Stomach (tissue), 9 donors: ENCODE measurements around the gene NRN1L. TPM values are rescaled to one million over a fixed set of nuclear protein-coding genes. Genes with fewer than 3 reads are reported as not detected.

Source experiments
- DNase-seq, 2 donors: peaks; one replicate each; pipeline versions ENCODE4 v3.0.0 to v3.0.0-alpha.2; 2013 to 2019
- H3K27ac ChIP-seq, 5 donors: fragments of 200-600 bp in 4 of 5; sonication (generic) in 4 of 5; one replicate each; pipeline ENCODE4 v1.5.1; 2013 to 2019; ENCODE audit warnings: mild to moderate bottlenecking in 1 of 5, moderate library complexity in 1 of 5
- H3K27me3 ChIP-seq, 3 donors: fragments of 200-600 bp; sonication (generic); one replicate each; pipeline ENCODE4 v1.5.1; 2017 to 2019; ENCODE audit warnings: mixed run types in 1 of 3
- H3K36me3 ChIP-seq, 4 donors: fragments of 200-600 bp; sonication (generic); 1 replicate in 3 of 4; 2 replicates in 1 of 4; pipeline ENCODE4 v1.5.1; 2016 to 2019
- H3K4me1 ChIP-seq, 4 donors: fragments of 200-600 bp; sonication (generic); one replicate each; pipeline ENCODE4 v1.5.1; 2016 to 2019
- H3K4me3 ChIP-seq, 4 donors: fragments of 200-600 bp; sonication (generic) in 3 of 4; one replicate each; pipeline ENCODE4 v1.5.1; 2016 to 2019; ENCODE audit warnings: mild to moderate bottlenecking in 1 of 4
- H3K9me3 ChIP-seq, 4 donors: fragments of 200-600 bp; sonication (generic); one replicate each; pipeline ENCODE4 v1.5.1; 2016 to 2019
- EP300 ChIP-seq: sonication (generic); formaldehyde crosslinking; IDR thresholded peaks from one replicate; pipeline ENCODE4 v1.6.1; 2017; ENCODE audit warnings: antibody characterized with exemption
- POLR2A ChIP-seq, 4 donors: fragments of 450-650 bp; IDR thresholded peaks; one replicate each; pipeline ENCODE4 v1.6.1; 2016; ENCODE audit warnings: antibody characterized with exemption in 4 of 4, control low read depth in 2 of 4, mild to moderate bottlenecking in 1 of 4, moderate library complexity in 1 of 4
- POLR2AphosphoS5 ChIP-seq, 3 donors: sonication (generic); formaldehyde crosslinking; IDR thresholded peaks; one replicate each; pipeline ENCODE4 v1.6.1; 2016; ENCODE audit warnings: antibody characterized with exemption in 3 of 3
- WGBS, 5 donors: extraction: QIAGEN DNeasy Blood & Tissue Kit in 3 of 5; methylation state at CpG; one replicate each; pipeline versions ENCODE4 v1.1.5 to v1.1.7; 2013 to 2018; 5-methylcytosine and 5-hydroxymethylcytosine counted together
- intact Hi-C: fragments of 100-400 bp; cut with DNase I; formaldehyde crosslinking; loops from one replicate; pipeline ENCODE4 v1.15.1; 2023; ENCODE audit warnings: low total_unique reads
- polyA plus RNA-seq, 3 donors: library from polyadenylated mRNA; stranded (reverse); fragments of 200-250 nt; gene quantifications; one replicate each; pipeline ENCODE4 v1.2.3, GENCODE V29; 2013
- total RNA-seq, 5 donors: library from RNA; depleted of rRNA; stranded (reverse); fragments of >200 nt; gene quantifications; one replicate each; pipeline versions ENCODE4 v1.1.0 to v1.2.3, GENCODE V29; 2014 to 2016
- TF ChIP-seq, protein P1 (sequence below), 7 experiments: fragments of 450-650 bp in 4 of 7; fragments of 200-600 bp in 3 of 7; sonication (generic) in 3 of 7; IDR thresholded peaks; one replicate each; pipeline ENCODE4 v1.5.1; 2016 to 2019; ENCODE audit warnings: antibody characterized with exemption in 7 of 7, control low read depth in 2 of 7, mild to moderate bottlenecking in 1 of 7
- donor health status: healthy with polysubstance abuse.
- donor health status: Bipolar disorder and iron deficiency.
- donor health status: healthy.

NRN1L gene
- total and polyA plus RNA-seq, 8 donors: 2.0 to 2.7 TPM; not detected in 6

GRCh38 chr16:67845291-67846062, 39.2 kb upstream of the NRN1L start:
- intact Hi-C loops: no loop called here
- Histone ChIP-seq H3K4me1 (peaks cover 41 to 71% (median 68%) of the 10 kb centered on the region in 4 donors), H3K27ac (peak overlapping the region; percentile 22 to 100 (median 97)), H3K36me3 (peaks cover 0 to 3% (median 0%) of the 10 kb centered on the region in 4 donors), H3K27me3 (no peaks in the 10 kb centered on the region), H3K9me3 (no peaks in the 10 kb centered on the region), H3K4me3 (peak overlapping the region; percentile 86 to 100 (median 99))
- peak in 1 of 2 donors; percentile 24 for DNase-seq
- 51 to 63% (median 61%) methylated on average over 5 of the region's 5 CpGs for WGBS, 5 donors
- TF ChIP-seq, protein P1, sequence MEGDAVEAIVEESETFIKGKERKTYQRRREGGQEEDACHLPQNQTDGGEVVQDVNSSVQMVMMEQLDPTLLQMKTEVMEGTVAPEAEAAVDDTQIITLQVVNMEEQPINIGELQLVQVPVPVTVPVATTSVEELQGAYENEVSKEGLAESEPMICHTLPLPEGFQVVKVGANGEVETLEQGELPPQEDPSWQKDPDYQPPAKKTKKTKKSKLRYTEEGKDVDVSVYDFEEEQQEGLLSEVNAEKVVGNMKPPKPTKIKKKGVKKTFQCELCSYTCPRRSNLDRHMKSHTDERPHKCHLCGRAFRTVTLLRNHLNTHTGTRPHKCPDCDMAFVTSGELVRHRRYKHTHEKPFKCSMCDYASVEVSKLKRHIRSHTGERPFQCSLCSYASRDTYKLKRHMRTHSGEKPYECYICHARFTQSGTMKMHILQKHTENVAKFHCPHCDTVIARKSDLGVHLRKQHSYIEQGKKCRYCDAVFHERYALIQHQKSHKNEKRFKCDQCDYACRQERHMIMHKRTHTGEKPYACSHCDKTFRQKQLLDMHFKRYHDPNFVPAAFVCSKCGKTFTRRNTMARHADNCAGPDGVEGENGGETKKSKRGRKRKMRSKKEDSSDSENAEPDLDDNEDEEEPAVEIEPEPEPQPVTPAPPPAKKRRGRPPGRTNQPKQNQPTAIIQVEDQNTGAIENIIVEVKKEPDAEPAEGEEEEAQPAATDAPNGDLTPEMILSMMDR (IDR thresholded peaks at IDR 0.05): no peak
- no peak for TF ChIP-seq EP300
- no peak for TF ChIP-seq POLR2AphosphoS5 (IDR thresholded peaks at IDR 0.05)
- no peak for TF ChIP-seq POLR2A (IDR thresholded peaks at IDR 0.05)

- Histone ChIP-seq H3K36me3 (peaks cover 0 to 8% (median 0%) of the 10 kb centered on the region in 4 donors), H3K4me1 (peaks cover 41 to 73% (median 69%) of the 10 kb centered on the region in 4 donors), H3K27ac (peak overlapping the region; percentile 90 to 100 (median 97)), H3K9me3 (no peaks in the 10 kb centered on the region), H3K27me3 (no peaks in the 10 kb centered on the region), H3K4me3 (peak overlapping the region; percentile 86 to 100 (median 99))
- intact Hi-C loops: no loop called here
- DNase-seq: no peak
- 0 to 8% (median 6%) methylated on average over 2 of the region's 2 CpGs for WGBS, 5 donors
- TF ChIP-seq, protein P1 (IDR thresholded peaks at IDR 0.05): no peak
- no peak for TF ChIP-seq EP300
- TF ChIP-seq POLR2AphosphoS5 (IDR thresholded peaks at IDR 0.05): no peak
- no peak for TF ChIP-seq POLR2A (IDR thresholded peaks at IDR 0.05)
Measured at GRCh38 chr16:67846063-67846319, 38.7 kb upstream of the NRN1L start.

- Histone ChIP-seq H3K27ac (peak within 1 kb of the TSS; percentile 90 to 100 (median 97)), H3K9me3 (no peaks in the 10 kb centered on the region), H3K4me3 (peak within 1 kb of the TSS; percentile 86 to 100 (median 99)), H3K4me1 (peaks cover 41 to 70% (median 66%) of the 10 kb centered on the region in 4 donors), H3K27me3 (no peaks in the 10 kb centered on the region), H3K36me3 (peaks cover 0 to 8% (median 0%) of the 10 kb centered on the region in 4 donors)
- intact Hi-C loops: no loop called here
- DNase-seq: peak; percentile 96 to 98
- TF ChIP-seq POLR2A (IDR thresholded peaks at IDR 0.05) (no peak), POLR2AphosphoS5 (IDR thresholded peaks at IDR 0.05) (peak; percentile 62 to 90 (median 77)), EP300 (no peak)
- TF ChIP-seq, protein P1 (IDR thresholded peaks at IDR 0.05): peak in 1 of 7 experiments; percentile 30
- whole genome bisulfite sequencing, 5 donors: 0 to 1% (median 0%) methylated on average over 27 to 57 of the region's 57 CpGs
Measured at GRCh38 chr16:67846320-67847063, 38.2 kb upstream of the NRN1L start, which contains the start of gene NUTF2. NUTF2 (plus strand) TSS chr16:67846933; CDS start chr16:67865131, 18,198 bp downstream.

- Histone ChIP-seq H3K27me3 (no peaks in the 10 kb centered on the region), H3K27ac (peak within 1 kb of the TSS; percentile 90 to 100 (median 97)), H3K36me3 (peaks cover 0 to 8% (median 0%) of the 10 kb centered on the region in 4 donors), H3K9me3 (no peaks in the 10 kb centered on the region), H3K4me1 (peaks cover 41 to 68% (median 63%) of the 10 kb centered on the region in 4 donors), H3K4me3 (peak within 1 kb of the TSS; percentile 86 to 100 (median 99))
- peak; percentile 72 to 85 for DNase-seq
- TF ChIP-seq POLR2A (IDR thresholded peaks at IDR 0.05) (no peak), EP300 (no peak), POLR2AphosphoS5 (IDR thresholded peaks at IDR 0.05) (no peak)
- TF ChIP-seq, protein P1 (IDR thresholded peaks at IDR 0.05): no peak
- 0 to 1% (median 0%) methylated on average over 3 to 62 of the region's 62 CpGs for WGBS, 5 donors
- intact Hi-C loops: no loop called here
Measured at GRCh38 chr16:67847064-67847861, 37.4 kb upstream of the NRN1L start, which contains the start of gene CENPT. CENPT (minus strand) TSS chr16:67847693; CDS start chr16:67833859, 13,834 bp downstream.
